ENCODE results near the gene MBP. TPM values are rescaled to one million over a fixed set of nuclear protein-coding genes. Genes with fewer than 3 reads are reported as not detected.

Gene MBP
- total RNA-seq, 2 experiments from 2014 or later: 75.4 to 79.2 TPM

GRCh38 chr18:77113361-77114151 lies 19.0 kb downstream of the MBP start:
- peak in 1 of 14 experiments; percentile 1 for DNase-seq
- peaks cover 78% of the 10 kb centered on the region for H3K36me3 Mint-ChIP-seq (ENCODE audit: low read depth)
- ChIA-PET CTCF (no interaction called here), POLR2A (interaction anchor here (0.8 to 3.0 kb wide), 5 partner anchors 8 to 59 kb away, joined by 4 to 24 read pairs (median 6); no protein-coding TSS in a partner anchor)
- peak overlapping the region; percentile 97 for H3K27ac Mint-ChIP-seq
- peaks cover 77% of the 10 kb centered on the region for H3K4me1 ChIP-seq (ENCODE audit: insufficient read depth, low read length)
- H3K27me3 Mint-ChIP-seq: no peaks in the 10 kb centered on the region
- peak overlapping the region; percentile 54 to 55 for H3K27ac ChIP-seq (ENCODE audit: low read depth in 1 of 2, low read length in 2 of 2)
- H3K27me3 ChIP-seq (ENCODE audit: control insufficient read depth in 1 of 2, insufficient read depth in 2 of 2, low read length in 2 of 2): no peaks in the 10 kb centered on the region
- intact Hi-C loops (cut with DNase I, micrococcal nuclease): loop anchor here in 1 of 2 experiments (2.0 kb wide), 1 partner anchor 15 kb away; no protein-coding TSS in a partner anchor
- no peak for ATAC-seq (ENCODE audit: poor library complexity)
- peaks cover 87% of the 10 kb centered on the region for H3K4me1 Mint-ChIP-seq (ENCODE audit: low read depth)
- H3K4me3 ChIP-seq (ENCODE audit: low read length): no peak overlapping the region
- TF ChIP-seq CTCF (IDR thresholded peaks at IDR 0.05): no peak
- no peaks in the 10 kb centered on the region for H3K9me3 ChIP-seq (ENCODE audit: control insufficient read depth in 1 of 2, insufficient read depth in 1 of 2, low read length in 2 of 2)
- no peaks in the 10 kb centered on the region for H3K9me3 Mint-ChIP-seq
- peaks cover 48% of the 10 kb centered on the region for H3K36me3 ChIP-seq (ENCODE audit: insufficient read depth, low read length)
- H3K4me3 Mint-ChIP-seq: no peak overlapping the region

GRCh38 chr18:77112747-77113092 lies 19.9 kb downstream of the MBP start:
- Mint-ChIP-seq H3K36me3 (ENCODE audit: low read depth) (peaks cover 77% of the 10 kb centered on the region), H3K4me3 (peak overlapping the region; percentile 65), H3K27ac (peak overlapping the region; percentile 97), H3K9me3 (no peaks in the 10 kb centered on the region), H3K4me1 (ENCODE audit: low read depth) (peaks cover 93% of the 10 kb centered on the region), H3K27me3 (no peaks in the 10 kb centered on the region)
- Histone ChIP-seq H3K36me3 (ENCODE audit: insufficient read depth, low read length) (peaks cover 48% of the 10 kb centered on the region), H3K4me1 (ENCODE audit: insufficient read depth, low read length) (peaks cover 80% of the 10 kb centered on the region), H3K4me3 (ENCODE audit: low read length) (no peak overlapping the region), H3K9me3 (ENCODE audit: control insufficient read depth in 1 of 2, insufficient read depth in 1 of 2, low read length in 2 of 2) (no peaks in the 10 kb centered on the region), H3K27ac (ENCODE audit: low read depth in 1 of 2, low read length in 2 of 2) (peak overlapping the region in 1 of 2 donors; percentile 24), H3K27me3 (ENCODE audit: control insufficient read depth in 1 of 2, insufficient read depth in 2 of 2, low read length in 2 of 2) (no peaks in the 10 kb centered on the region)
- ATAC-seq (ENCODE audit: poor library complexity) (no peak), DNase-seq (no peak)
- intact Hi-C loops (cut with DNase I, micrococcal nuclease): no loop called here
- ChIA-PET CTCF (no interaction called here), POLR2A (interaction anchor here (1.2 to 1.5 kb wide), 2 partner anchors 10 to 58 kb away, joined by 3 to 4 read pairs; no protein-coding TSS in a partner anchor)
- TF ChIP-seq CTCF (IDR thresholded peaks at IDR 0.05): no peak

GRCh38 chr18:77111951-77112746 lies 20.4 kb downstream of the MBP start:
- peak in 2 of 14 experiments; percentile 30 to 31 for DNase-seq
- CTCF ChIA-PET: interaction anchor here (0.8 kb wide), 1 partner anchor 112 kb away, joined by 3 read pairs; no protein-coding TSS in a partner anchor
- POLR2A ChIA-PET: interaction anchor here (1.0 to 1.5 kb wide), 3 partner anchors 10 to 57 kb away, joined by 3 to 7 read pairs (median 4); no protein-coding TSS in a partner anchor
- H3K27me3 ChIP-seq (ENCODE audit: control insufficient read depth in 1 of 2, insufficient read depth in 2 of 2, low read length in 2 of 2): no peaks in the 10 kb centered on the region
- Mint-ChIP-seq H3K4me1 (ENCODE audit: low read depth) (peaks cover 93% of the 10 kb centered on the region), H3K4me3 (peak overlapping the region; percentile 65), H3K36me3 (ENCODE audit: low read depth) (peaks cover 75% of the 10 kb centered on the region), H3K27me3 (no peaks in the 10 kb centered on the region), H3K27ac (peak overlapping the region; percentile 97), H3K9me3 (no peaks in the 10 kb centered on the region)
- H3K36me3 ChIP-seq (ENCODE audit: insufficient read depth, low read length): peaks cover 45% of the 10 kb centered on the region
- peaks cover 86% of the 10 kb centered on the region for H3K4me1 ChIP-seq (ENCODE audit: insufficient read depth, low read length)
- intact Hi-C loops (cut with DNase I, micrococcal nuclease): no loop called here
- TF ChIP-seq CTCF (IDR thresholded peaks at IDR 0.05): no peak
- ATAC-seq (ENCODE audit: poor library complexity): no peak
- H3K4me3 ChIP-seq (ENCODE audit: low read length): no peak overlapping the region
- H3K9me3 ChIP-seq (ENCODE audit: control insufficient read depth in 1 of 2, insufficient read depth in 1 of 2, low read length in 2 of 2): no peaks in the 10 kb centered on the region
- H3K27ac ChIP-seq (ENCODE audit: low read depth in 1 of 2, low read length in 2 of 2): peak overlapping the region; percentile 18 to 24
